Natural killer cell (primary cell): ENCODE data around the gene METTL25B. TPM values are rescaled to one million over a fixed set of nuclear protein-coding genes. Genes with fewer than 3 reads are reported as not detected.

Source experiments
- ATAC-seq, 3 donors: fragments of 150-1000 bp in 2 of 3; fragments of 200-7000 bp in 1 of 3; cut with Tn5 transposase; 1 replicate in 1 of 3; 2 replicates in 2 of 3; pipeline ENCODE4 v1.10.0; 2021; ENCODE audit warnings: mild to moderate bottlenecking in 2 of 3, moderate library complexity in 2 of 3
- DNase-seq, 2 donors: peaks; one replicate each; pipeline versions ENCODE4 v3.0.0 to v3.0.0-alpha.2; 2013 to 2021; ENCODE audit warnings: mixed read lengths in 1 of 2
- H3K27ac ChIP-seq: one replicate; pipeline ENCODE4 v1.5.1; 2013; ENCODE audit warnings: mild to moderate bottlenecking, low read length
- H3K27me3 ChIP-seq: one replicate; pipeline ENCODE4 v1.6.1; 2013; ENCODE audit warnings: low read length; ENCODE audit not compliant: control insufficient read depth, insufficient read depth
- H3K36me3 ChIP-seq: one replicate; pipeline ENCODE4 v1.6.1; 2013; ENCODE audit warnings: low read length; ENCODE audit not compliant: control insufficient read depth, insufficient read depth
- H3K4me1 ChIP-seq: one replicate; pipeline ENCODE4 v1.6.1; 2013; ENCODE audit warnings: low read length; ENCODE audit not compliant: control insufficient read depth, insufficient read depth
- H3K4me3 ChIP-seq: one replicate; pipeline ENCODE4 v1.5.1; 2013; ENCODE audit warnings: low read length
- H3K9me3 ChIP-seq: one replicate; pipeline ENCODE4 v1.6.1; 2013; ENCODE audit warnings: low read length; ENCODE audit not compliant: control insufficient read depth, insufficient read depth
- H3K27ac Mint-ChIP-seq, 2 donors: one replicate each; pipeline ENCODE4 v1.8.0; 2022; ENCODE audit warnings: mild to moderate bottlenecking in 2 of 2, mixed read lengths in 2 of 2, moderate library complexity in 1 of 2
- H3K27me3 Mint-ChIP-seq, 2 donors: one replicate each; pipeline ENCODE4 v1.8.0; 2022; ENCODE audit warnings: low read depth in 2 of 2, mixed read lengths in 2 of 2
- H3K36me3 Mint-ChIP-seq: one replicate; pipeline ENCODE4 v1.8.0; 2022; ENCODE audit warnings: mixed read lengths
- H3K4me1 Mint-ChIP-seq, 2 donors: one replicate each; pipeline ENCODE4 v1.8.0; 2022; ENCODE audit warnings: mixed read lengths in 2 of 2
- H3K4me3 Mint-ChIP-seq: one replicate; pipeline ENCODE4 v1.8.0; 2022; ENCODE audit warnings: mild to moderate bottlenecking, moderate library complexity, mixed read lengths
- H3K9me3 Mint-ChIP-seq, 2 donors: one replicate each; pipeline ENCODE4 v1.8.0; 2022; ENCODE audit warnings: mixed read lengths in 2 of 2
- WGBS: methylation state at CpG from one replicate; pipeline ENCODE4 v1.1.7; 2013; ENCODE audit warnings: missing lambda C conversion rate; ENCODE audit not compliant: insufficient coverage; 5-methylcytosine and 5-hydroxymethylcytosine counted together
- intact Hi-C: fragments of 100-400 bp; cut with micrococcal nuclease; formaldehyde crosslinking; loops from one replicate; pipeline ENCODE4 v1.14.2; 2022
- total RNA-seq, 4 donors: library from RNA; stranded (reverse); fragments of 120-200 nt in 1 of 4; gene quantifications; one replicate each; pipeline versions ENCODE4 v1.2.3 to v1.2.4, GENCODE V29; 2013 to 2022
- TF ChIP-seq, protein P1 (sequence below): fragments of 200-600 bp; IDR thresholded peaks from one replicate; pipeline ENCODE4 v1.8.0; 2022; ENCODE audit warnings: antibody characterized with exemption

Gene METTL25B
- total RNA-seq, 3 donors from 2014 or later (not counting 1 experiment from before 2014, with no cell fraction given), result 23.5 to 25.3 (median 23.8) TPM

DNA sequence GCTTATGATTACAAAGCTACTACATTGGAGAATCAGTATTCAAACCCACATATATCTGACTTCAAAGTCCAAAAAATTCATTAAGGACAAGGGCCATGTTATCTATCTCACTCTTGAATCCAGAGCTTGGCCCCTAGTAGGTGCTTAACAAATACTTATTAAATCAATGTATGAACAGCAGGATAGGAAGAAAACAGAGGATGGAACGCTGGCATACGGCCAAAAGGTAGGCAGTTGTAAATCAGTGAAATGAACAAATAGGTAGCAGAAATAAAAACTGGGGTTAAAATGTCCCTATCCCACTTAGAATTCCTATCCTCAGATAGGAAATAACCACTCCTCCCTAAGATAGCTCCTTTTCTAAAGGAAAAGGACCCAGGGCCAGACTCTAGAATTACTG is 10.6 kb downstream of the METTL25B start:
- WGBS, result 100% methylated on average over 2 of the region's 2 CpGs
- no peak for ATAC-seq

DNA sequence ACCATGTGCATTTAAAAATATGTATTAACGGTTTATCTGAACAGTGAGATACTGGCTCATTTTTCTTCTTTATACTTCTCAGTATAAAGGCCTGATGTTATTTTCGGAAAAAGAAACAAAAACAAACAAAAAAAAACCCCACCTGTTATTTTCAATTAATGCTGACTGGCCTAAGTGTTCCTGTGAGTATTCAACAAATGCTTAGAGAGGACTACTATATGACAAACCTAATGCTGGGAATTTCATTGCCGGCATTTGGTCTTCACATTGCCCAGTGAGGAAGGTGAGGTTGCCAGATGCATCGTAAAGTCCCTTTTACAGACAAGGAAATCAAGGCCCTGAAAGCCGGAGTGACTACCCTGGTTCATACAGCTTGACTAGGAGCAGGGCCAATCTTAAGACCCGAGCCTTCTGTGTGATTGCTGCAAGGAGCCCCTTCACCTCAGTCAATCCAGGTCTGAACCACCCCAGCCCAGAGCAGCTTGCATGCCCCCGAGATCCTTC is 12.0 kb downstream of the METTL25B start:
- Mint-ChIP-seq H3K4me1 (peaks cover 23 to 24% of the 10 kb centered on the region in 2 donors), H3K27ac (peak overlapping the region; percentile 95 to 96), H3K27me3 (no peaks in the 10 kb centered on the region), H3K4me3 (peak overlapping the region; percentile 92), H3K36me3 (no peaks in the 10 kb centered on the region), H3K9me3 (no peaks in the 10 kb centered on the region)
- peak overlapping the region; percentile 52 for H3K4me3 ChIP-seq
- ATAC-seq (no peak), DNase-seq (no peak)
- H3K4me1 ChIP-seq, result peaks cover 13% of the 10 kb centered on the region
- WGBS, result 16% methylated on average over 4 of the region's 7 CpGs
- intact Hi-C loops, result no loop called here
- peak overlapping the region; percentile 84 for H3K27ac ChIP-seq
- TF ChIP-seq, protein P1, sequence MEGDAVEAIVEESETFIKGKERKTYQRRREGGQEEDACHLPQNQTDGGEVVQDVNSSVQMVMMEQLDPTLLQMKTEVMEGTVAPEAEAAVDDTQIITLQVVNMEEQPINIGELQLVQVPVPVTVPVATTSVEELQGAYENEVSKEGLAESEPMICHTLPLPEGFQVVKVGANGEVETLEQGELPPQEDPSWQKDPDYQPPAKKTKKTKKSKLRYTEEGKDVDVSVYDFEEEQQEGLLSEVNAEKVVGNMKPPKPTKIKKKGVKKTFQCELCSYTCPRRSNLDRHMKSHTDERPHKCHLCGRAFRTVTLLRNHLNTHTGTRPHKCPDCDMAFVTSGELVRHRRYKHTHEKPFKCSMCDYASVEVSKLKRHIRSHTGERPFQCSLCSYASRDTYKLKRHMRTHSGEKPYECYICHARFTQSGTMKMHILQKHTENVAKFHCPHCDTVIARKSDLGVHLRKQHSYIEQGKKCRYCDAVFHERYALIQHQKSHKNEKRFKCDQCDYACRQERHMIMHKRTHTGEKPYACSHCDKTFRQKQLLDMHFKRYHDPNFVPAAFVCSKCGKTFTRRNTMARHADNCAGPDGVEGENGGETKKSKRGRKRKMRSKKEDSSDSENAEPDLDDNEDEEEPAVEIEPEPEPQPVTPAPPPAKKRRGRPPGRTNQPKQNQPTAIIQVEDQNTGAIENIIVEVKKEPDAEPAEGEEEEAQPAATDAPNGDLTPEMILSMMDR, result no peak
- H3K27me3 ChIP-seq, result no peaks in the 10 kb centered on the region
- H3K36me3 ChIP-seq, result peaks cover 27% of the 10 kb centered on the region
- no peaks in the 10 kb centered on the region for H3K9me3 ChIP-seq

More for the DNA sequence above, 10.6 kb downstream of the METTL25B start:
- peaks cover 20 to 23% of the 10 kb centered on the region in 2 donors for H3K4me1 Mint-ChIP-seq
- no peaks in the 10 kb centered on the region for H3K9me3 Mint-ChIP-seq
- H3K27me3 Mint-ChIP-seq, result no peaks in the 10 kb centered on the region
- H3K36me3 Mint-ChIP-seq, result no peaks in the 10 kb centered on the region
- H3K4me1 ChIP-seq, result peaks cover 13% of the 10 kb centered on the region
- peak overlapping the region in 1 of 2 donors; percentile 70 for H3K27ac Mint-ChIP-seq
- H3K27me3 ChIP-seq, result no peaks in the 10 kb centered on the region
- intact Hi-C loops, result no loop called here
- DNase-seq, result no peak
- H3K4me3 Mint-ChIP-seq, result peak overlapping the region; percentile 62
- H3K27ac ChIP-seq, result no peak overlapping the region
- peaks cover 24% of the 10 kb centered on the region for H3K36me3 ChIP-seq
- TF ChIP-seq, protein P1, result no peak
- H3K4me3 ChIP-seq, result no peak overlapping the region
- H3K9me3 ChIP-seq, result no peaks in the 10 kb centered on the region

DNA sequence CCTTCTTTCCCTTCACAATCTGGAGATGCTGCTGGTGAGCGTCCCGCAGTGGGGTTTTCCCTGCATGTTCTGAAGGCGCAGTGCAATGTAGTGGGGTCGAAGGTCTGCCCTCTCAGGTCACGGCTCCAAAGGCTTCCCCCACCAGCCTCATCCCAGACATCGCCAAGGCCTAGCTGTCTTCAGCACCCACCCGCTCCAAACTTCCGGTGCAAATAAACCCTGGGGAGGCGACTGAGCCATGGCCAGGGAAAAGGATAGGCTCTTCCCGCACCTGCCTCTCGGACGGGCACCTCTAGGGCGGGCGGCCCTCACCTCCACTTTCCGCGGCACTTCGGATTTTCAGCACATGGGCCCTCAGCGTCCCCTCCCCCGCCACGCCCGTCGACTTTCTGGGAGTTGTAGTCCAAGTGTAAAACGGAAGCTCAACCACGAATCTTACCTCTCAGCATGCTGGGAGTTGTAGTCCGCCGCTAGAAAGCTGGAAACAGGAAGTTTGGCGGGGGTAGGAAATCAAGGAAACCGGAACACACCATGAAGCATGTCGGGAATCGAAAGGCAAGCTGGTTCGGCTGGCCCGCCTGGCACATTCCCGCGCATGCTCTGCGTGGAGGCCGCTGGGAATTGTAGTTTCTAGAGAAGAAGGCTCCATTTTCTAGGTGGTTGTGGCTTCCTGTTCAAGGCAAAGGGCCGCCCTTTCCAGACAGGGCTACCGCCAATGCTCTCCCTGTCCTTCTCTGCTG is 12.6 kb downstream of the METTL25B start, which contains the start of gene MRPL24:
TSS of gene MRPL24 (minus strand) at position 348 of the 740 bp plus-strand sequence. CDS start 2,384 bp downstream, outside the sequence.
- Mint-ChIP-seq H3K27me3 (no peaks in the 10 kb centered on the region), H3K9me3 (no peaks in the 10 kb centered on the region), H3K4me3 (peak within 1 kb of the TSS; percentile 92), H3K4me1 (peaks cover 30% of the 10 kb centered on the region in 2 donors), H3K36me3 (no peaks in the 10 kb centered on the region), H3K27ac (peak within 1 kb of the TSS; percentile 95 to 96)
- H3K9me3 ChIP-seq, result no peaks in the 10 kb centered on the region
- under 1% methylated on average over 38 of the region's 38 CpGs for WGBS
- H3K27me3 ChIP-seq, result no peaks in the 10 kb centered on the region
- H3K36me3 ChIP-seq, result peaks cover 30% of the 10 kb centered on the region
- peak within 1 kb of the TSS; percentile 84 for H3K27ac ChIP-seq
- DNase-seq, result peak; percentile 91 to 99
- intact Hi-C loops, result loop anchor here (1.0 kb wide), 3 partner anchors 10 to 26 kb away; partner anchors contain the start of genes HDGF, ISG20L2, METTL25B and PRCC
- H3K4me1 ChIP-seq, result peaks cover 14% of the 10 kb centered on the region
- TF ChIP-seq, protein P1, result no peak
- peak within 1 kb of the TSS; percentile 52 for H3K4me3 ChIP-seq
- ATAC-seq, result peak; percentile 91 to 97 (median 93)
